RPMI8226 (cell line): ENCODE measurements around the gene TRIM7.
"Not testable (repeated sequence)": the region's sequence is repeated elsewhere in the genome, so short reads cannot be mapped to it uniquely, and the experiment has no call there.

Experiments used
- DNase-seq: peaks from one replicate; pipeline ENCODE4 v3.0.0-alpha.2; 2015

TRIM7 gene

GRCh38 chr5:181169459-181170236 is 35.3 kb downstream of the TRIM7 start:
- DNase-seq = peak; percentile 59

GRCh38 chr5:181168595-181169118 is 36.3 kb downstream of the TRIM7 start:
- no peak for DNase-seq

- DNase-seq = no peak
These were observed 37.0 kb downstream of the TRIM7 start for GRCh38 chr5:181167814-181168488.

- no peak for DNase-seq
These were observed 37.9 kb downstream of the TRIM7 start for GRCh38 chr5:181166812-181167733.

GRCh38 chr5:181164076-181164952 is 40.7 kb downstream of the TRIM7 start:
- no peak for DNase-seq

DNA sequence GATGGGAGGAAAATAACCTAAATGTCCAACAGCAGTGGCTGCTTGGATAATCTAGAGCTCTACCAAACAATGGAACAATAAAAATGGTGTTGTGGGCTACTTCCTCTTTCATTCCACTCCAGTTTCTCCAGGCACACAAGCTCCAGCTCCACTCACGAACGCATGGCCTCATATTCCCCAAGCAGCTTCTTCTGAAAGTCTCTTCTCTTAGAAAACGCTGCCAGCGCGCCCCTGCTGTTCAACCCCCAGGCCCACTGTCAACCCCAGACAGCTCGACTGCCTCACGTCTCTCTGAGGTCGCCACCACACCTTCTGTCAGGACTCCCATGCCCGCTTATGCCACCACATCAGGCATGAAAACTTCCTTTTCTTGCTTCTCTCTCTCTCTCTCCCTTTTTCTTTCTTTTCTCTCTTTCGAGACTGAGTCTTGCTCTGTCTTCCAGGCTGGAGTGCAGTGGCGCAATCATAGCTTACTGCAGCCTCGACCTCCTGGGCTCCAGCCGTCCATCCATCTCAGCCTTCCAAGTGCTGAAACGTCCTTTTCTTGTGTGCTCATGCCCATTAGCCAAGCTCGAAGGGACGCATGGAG is 41.4 kb downstream of the TRIM7 start:
- DNase-seq = no peak

GRCh38 chr5:181161534-181162175 is 43.3 kb downstream of the TRIM7 start:
- no peak for DNase-seq

GRCh38 chr5:181160755-181161533 is 44.1 kb downstream of the TRIM7 start:
- not testable (repeated sequence) for DNase-seq

DNA sequence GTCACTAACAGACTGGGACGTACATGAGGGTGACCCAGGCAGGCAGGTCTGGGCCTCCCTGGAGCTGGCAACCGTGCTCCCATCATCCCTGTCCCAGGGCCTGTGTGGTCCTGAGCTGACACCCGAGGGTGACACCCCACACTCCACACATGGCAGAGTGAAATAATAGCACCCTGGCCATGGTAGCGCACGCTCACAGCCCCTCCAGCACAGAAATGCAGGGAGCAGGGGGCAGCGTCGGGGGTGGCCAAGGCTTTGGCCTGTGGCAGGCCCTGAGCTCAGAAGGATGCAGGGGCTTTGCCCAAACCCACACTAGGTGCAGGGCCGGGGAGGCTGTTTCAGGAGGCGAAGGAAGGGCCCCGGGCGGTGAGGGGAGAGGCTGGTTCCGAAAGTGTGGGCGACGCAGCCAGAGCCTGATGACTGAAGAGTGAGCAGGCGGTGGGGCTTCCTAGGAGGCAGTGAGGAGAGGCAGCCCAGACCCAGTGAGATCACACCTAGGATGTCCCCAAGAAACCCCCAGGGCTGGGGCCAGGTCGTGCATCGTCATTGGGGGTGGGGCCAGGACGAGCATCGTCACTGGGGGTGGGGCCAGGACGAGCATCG is 44.7 kb downstream of the TRIM7 start:
- DNase-seq = peak; percentile 36

DNA sequence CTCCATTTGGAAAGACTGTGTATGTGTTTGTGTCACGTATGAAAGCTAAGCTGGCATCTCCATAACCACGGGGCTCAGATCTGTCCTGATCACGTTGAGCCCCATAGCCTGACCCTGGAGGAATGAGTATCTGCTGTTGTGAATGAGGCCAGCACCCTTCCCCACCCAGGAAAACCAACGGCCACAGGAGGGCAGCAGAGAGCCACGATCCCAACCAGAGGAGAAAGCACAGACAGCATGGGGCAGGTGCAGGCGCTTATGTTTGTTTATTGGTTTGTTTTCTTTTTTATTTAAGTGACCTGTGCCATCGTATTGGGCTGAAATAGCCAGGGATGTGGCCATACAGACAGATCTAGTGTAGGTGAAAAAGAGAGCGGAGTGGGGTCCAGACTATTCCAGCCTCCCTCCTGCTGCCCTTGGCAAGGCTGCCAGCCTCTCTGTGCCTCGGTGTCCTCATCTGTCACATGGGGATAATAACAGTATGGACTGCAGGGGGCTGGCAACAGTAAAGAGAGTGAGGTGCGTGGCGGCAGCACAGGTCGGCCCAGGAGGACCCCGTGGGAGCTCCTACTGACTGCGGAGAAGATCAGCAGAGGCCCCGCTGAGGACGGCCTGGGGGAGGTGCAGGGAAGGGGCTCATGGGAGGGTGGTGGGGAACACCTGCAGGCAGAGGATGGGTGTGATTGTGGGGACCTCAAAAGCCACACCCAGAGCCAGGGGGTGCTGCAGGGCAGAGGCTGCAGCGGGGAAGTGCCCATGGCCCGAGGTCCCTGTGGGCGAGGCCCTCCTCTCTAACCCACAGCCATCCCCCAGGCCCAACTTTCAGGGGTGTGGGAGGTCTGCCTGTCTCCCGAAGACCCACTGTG is 45.5 kb downstream of the TRIM7 start:
- peak; percentile 86 for DNase-seq

DNA sequence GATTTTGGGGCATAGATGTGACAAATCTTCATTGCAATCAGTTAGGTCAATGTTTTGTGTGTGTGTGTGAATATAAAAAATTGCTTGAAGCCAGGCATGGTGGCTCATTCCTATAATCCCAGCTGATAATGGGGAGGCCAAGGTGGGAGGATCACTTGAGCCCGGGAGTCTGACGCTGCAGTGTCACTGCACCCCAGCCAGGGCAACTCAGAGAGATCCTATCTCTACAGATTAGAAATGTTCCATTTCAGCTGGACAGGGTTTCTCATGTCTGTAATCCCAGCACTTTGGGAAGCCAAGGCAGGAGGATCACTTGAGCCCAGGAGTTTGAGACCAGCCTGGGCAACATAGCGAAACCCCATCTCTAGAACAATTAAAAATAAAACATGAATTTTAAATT is 46.1 kb downstream of the TRIM7 start:
- DNase-seq = no peak

- no peak for DNase-seq
These were observed 48.2 kb downstream of the TRIM7 start for GRCh38 chr5:181156758-181157157.

DNA sequence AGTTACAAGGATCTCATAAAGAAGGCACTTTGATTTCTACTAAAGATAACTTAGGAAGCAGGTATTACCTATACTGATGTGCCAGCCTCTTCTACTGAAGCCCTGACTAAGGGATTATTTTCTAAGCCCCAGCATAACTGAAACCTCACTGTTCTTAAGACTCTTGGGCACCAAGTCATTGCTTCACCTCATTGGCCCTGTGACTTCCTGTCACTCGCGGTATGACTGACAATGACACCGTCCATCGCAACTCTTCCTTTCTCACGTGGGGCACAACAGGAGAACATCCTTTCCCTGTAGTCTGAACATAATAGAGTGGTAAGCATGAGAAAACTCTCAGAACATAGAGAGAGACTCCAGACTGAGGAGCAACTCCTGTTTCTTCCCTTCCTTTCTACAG is 51.2 kb downstream of the TRIM7 start:
- DNase-seq = no peak

- DNase-seq = no peak
These were observed 52.6 kb downstream of the TRIM7 start for GRCh38 chr5:181152406-181152805.

GRCh38 chr5:181151146-181151545 is 53.9 kb downstream of the TRIM7 start:
- DNase-seq = no peak

GRCh38 chr5:181149806-181150733 is 54.9 kb downstream of the TRIM7 start:
- no peak for DNase-seq

GRCh38 chr5:181149355-181149754 is 55.6 kb downstream of the TRIM7 start:
- DNase-seq = no peak
